GM19328 (cell line): ENCODE measurements around the gene RNASE12.
"Not testable (repeated sequence)": the region's sequence is repeated elsewhere in the genome, so short reads cannot be mapped to it uniquely, and the experiment has no call there.

Source experiments
- ATAC-seq: cut with Tn5 transposase; IDR thresholded peaks from one replicate; pipeline ENCODE4 v1.9.1; 2021; ENCODE audit warnings: mild to moderate bottlenecking, moderate library complexity; ENCODE audit not compliant: unreplicated experiment

Gene RNASE12

DNA sequence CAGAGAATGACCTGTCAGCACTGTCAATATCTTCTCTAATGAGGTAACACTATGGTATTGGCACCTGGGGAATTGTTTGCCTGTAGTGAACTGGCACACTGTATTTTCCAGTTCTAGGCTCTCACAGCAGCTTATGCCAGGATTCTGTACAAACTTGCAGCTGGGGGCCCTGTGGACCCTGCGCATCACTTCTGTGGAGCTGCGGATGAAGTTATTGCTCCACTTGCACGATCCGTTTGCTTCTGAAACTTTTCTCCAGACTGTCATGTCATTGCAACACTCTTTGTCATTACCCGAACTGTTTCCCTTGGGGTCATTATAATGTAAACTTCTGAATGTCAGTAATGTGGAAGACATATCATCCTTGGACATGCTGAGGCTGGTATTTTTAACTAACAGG, 7.3 kb downstream of the RNASE12 start:
- no peak for ATAC-seq

- no peak for ATAC-seq
These were observed 8.0 kb downstream of the RNASE12 start for GRCh38 chr14:20583142-20583541.

DNA sequence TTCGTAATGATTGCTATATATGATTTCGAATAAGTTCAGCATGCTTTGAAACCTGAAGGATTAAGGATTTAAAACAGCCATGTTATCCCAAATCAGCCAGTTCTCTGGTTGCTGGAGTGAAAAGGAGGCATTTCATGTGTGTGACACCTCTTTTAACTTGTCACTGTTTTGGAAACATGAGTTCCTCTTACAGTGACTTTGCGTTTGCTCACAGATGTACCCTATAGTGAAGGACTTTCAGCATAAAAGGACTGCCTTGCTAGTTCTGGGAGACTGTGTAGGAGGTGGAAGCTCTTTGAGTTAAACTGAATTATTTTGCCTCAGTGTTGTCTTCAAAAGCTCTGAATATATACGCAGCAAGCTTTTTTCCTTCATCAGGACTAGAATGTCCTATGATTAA, 10.9 kb downstream of the RNASE12 start:
- no peak for ATAC-seq

GRCh38 chr14:20578784-20579502, 12.2 kb downstream of the RNASE12 start:
- no peak for ATAC-seq

DNA sequence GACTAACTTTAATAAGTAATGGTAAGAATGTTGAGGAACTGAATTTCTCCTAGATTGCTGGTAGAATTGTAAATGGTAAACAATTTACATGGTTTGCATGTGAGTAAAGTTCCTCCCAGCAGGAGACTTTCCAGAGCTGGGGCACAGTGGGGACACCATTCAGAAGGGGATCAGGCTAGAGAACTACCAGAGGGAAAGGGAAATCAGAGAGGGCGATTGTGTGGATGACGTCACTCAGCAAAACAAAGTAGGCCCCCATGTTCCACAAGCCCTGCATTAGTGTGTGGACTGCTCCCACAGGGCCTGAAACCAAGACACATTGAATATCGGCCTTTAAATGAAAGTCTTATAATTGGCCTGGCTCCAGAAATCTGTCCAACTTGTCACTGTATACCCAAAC, 12.9 kb downstream of the RNASE12 start:
- ATAC-seq, result no peak

- ATAC-seq, result not testable (repeated sequence)
These were observed 18.7 kb downstream of the RNASE12 start for GRCh38 chr14:20572382-20572990.

GRCh38 chr14:20570720-20571119, 20.5 kb downstream of the RNASE12 start:
- ATAC-seq, result not testable (repeated sequence)

DNA sequence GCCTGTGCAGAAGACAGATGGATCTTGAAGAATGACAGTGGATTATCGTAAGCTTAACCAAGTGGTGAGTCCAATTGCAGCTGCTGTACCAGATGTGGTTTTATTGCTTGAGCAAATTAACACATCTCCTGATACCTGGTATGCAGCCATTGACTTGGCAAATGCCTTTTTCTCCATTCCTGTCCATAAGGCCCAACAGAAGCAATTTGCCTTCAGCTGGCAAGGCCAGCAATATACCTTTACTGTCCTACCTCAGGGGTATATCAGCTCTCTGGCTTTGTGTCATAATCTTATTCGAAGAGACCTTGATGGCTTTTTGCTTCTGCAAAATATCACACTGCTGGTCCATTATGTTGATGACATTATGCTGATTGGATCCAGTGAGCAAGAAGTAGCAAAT, 21.3 kb downstream of the RNASE12 start:
- not testable (repeated sequence) for ATAC-seq

GRCh38 chr14:20569066-20569465, 22.1 kb downstream of the RNASE12 start:
- ATAC-seq, result no peak

DNA sequence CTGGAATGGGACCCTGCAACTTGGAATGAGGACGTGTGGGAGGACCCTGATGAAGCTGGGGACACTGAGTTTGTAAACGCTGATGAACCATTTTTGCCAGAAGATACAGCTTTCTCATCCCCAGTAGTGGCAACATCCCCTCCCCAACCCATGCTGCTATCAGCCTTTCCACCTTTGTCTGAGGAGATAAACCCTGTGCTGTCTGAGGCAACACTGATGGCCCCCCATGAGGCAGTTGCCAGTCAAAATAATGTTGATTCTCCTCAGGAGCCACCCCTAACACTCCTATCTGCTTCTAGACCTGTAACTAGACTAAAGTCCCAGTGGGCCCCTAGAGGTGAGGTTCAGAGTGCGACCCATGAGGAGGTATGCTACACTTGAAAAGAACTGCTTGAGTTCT, 22.8 kb downstream of the RNASE12 start:
- ATAC-seq, result no peak

DNA sequence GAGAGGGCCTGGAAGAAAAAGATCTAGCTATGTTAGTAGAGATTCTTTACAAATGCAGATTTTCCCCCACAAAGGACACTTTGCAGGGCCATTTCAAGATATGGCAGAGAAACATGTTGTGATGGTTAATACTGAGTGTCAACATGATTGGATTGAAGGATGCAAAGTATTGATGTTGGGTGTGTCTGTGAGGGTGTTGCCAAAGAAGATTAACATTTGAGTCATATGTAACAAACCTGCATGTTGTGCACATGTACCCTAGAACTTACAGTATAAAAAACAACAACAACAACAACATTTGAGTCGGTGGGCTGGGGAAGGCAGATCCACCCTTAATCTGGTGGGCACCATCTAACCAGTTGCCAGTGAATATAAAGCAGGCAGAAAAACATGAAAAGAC, 24.0 kb downstream of the RNASE12 start:
- not testable (repeated sequence) for ATAC-seq

DNA sequence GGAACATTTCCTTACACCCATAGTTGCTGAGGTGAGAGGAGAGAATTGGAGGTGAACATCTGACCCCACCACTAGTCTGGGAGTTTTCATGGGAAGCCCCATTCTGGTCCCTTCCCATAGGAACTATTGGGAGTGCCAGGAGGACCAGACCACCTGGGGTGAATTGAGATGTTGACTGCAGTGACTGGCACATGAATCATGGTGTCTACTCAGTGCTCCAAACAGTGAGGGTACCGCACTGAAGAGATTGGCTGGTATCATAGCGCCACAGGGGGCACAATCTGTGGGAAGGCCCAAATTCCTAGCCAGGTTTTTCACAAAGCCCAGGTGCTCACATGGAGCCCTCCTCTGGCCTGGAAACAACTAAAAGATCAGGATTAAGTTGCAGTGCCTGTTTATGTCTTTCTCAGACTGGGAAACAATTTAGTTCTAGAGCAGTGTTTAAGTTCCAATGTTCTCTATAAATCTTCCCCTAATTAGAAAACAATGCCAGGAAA, 26.6 kb downstream of the RNASE12 start:
- no peak for ATAC-seq

DNA sequence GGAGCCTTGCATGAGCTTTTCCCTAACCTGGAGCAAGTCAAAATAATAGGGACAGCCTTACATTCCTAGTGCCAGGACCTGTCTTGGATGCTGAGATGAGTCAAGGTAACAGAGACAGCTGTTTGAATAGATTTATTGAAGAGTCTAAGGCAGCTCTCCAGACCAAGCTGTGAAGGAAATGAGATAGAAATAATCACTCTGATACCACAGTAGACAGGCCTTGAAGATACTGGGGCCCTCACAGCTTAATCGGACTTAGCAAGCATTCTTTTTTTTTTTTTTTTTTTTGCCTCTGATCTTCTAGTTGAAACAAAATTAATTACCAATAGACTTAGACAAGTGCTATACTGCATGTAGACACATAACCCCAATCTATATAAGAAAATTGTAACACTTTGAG, 27.2 kb downstream of the RNASE12 start:
- no peak for ATAC-seq

DNA sequence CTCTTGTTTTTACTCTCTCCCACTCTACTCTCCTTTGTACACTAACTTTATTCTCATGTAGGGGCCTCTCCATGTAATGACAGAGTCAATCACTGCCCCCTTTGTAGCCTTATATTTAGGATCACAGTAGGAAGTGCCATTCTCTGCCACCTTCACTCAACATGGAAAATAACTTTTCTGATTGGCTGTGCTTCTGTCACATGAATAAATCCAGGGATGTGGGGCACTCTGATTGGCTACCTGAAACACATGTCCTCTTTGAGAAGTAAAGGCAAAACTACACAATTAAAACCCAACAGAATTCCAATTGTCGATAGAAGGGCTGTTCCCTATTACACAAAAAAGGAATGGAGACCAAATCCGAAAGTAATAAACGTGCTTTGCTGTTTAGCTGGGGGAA, 30.2 kb downstream of the RNASE12 start, which contains the start of gene RNASE9:
Gene RNASE9, minus strand, starts transcription at position 87 of the 400 bp plus-strand sequence.
- no peak for ATAC-seq

GRCh38 chr14:20559461-20559904, 31.7 kb downstream of the RNASE12 start:
- ATAC-seq, result no peak

GRCh38 chr14:20557212-20557542, 34.0 kb downstream of the RNASE12 start:
- ATAC-seq, result no peak

- no peak for ATAC-seq
These were observed 34.5 kb downstream of the RNASE12 start for GRCh38 chr14:20556500-20557211.

DNA sequence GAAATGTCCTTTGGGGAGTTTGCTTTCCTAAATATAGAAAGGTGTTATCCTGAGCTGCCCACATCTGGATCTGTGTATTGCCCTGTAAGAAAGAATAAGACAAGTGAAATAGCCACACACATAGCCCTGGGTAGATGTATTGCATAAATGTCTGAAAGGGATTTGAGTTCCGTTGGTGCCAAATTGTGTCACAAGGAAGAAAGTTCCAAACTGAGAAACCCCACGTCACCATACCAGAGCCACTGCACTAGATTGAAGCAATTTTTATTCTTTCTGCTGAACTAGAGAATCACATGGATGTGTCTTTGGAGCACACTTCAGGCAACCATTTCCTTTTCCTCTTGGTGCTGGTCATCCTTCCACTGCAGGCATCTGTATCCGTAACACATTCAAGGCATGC, 35.3 kb downstream of the RNASE12 start:
- ATAC-seq, result no peak

DNA sequence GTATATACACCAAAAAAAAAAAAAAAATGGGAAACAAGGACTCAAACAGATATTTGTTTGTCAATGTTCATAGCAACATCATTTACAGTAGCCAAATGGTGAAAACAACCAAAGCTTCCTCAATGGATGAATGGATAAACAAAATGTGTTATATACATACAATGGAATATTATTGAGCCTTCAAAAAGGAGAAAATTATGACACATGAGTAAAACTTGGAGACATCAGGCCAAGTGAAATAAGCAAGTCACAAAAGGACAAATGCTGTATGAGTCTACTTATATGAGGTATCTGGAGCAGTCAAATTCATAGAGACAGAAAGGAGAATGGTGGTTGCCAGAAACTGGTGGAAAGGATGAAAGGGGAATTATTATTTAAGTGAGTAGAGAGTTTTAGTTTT, 38.2 kb downstream of the RNASE12 start:
- ATAC-seq, result no peak

GRCh38 chr14:20551606-20552005, 39.6 kb downstream of the RNASE12 start:
- ATAC-seq, result no peak

DNA sequence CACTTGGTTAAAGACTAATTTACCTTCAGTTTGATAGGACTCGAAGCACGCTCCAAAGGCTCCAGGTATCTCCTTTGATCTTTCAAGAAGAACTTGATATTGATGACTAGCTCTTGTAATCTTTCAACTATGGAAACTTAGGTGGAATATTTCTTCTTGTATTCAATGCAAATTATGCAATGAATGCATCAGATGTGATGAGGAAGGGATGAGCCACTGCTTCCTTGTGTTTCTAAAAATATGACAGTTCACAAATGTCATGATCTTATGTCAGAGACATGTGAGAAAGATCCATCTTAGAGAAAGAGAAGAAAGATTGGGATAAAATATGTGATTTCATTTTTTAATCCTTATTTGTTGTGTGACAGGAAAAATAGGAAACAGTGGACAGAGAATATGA, 40.2 kb downstream of the RNASE12 start:
- no peak for ATAC-seq
